HCT116 (cell line): ENCODE results near the gene KRTAP10-11. TPM values are rescaled to one million over a fixed set of nuclear protein-coding genes. Genes with fewer than 3 reads are reported as not detected.

Experiments
- ATAC-seq: fragments of 200-7000 bp; cut with Tn5 transposase; 2 replicates; pipeline ENCODE4 v1.9.1; 2020; ENCODE audit warnings: mild to moderate bottlenecking, moderate library complexity
- BruUV-seq: library from RNA; stranded (reverse); fragments of 400-500 nt; replicated peaks from 2 replicates; lab custom pipeline; 2021; lab: Mats Ljungman, UMichigan
- CTCF ChIA-PET: fragments of 300-600 bp; sonication (Branson Sonifier 250); formaldehyde crosslinking; loops from one replicate; lab custom pipeline; 2021; ENCODE audit warnings: antibody characterized with exemption; lab: Charles Lee
- POLR2A ChIA-PET: fragments of 300-600, 350-600 bp; sonication (Branson Sonifier 250); formaldehyde crosslinking; loops from one replicate; lab custom pipeline; 2021; ENCODE audit warnings: antibody characterized with exemption; lab: Charles Lee
- RAD21 ChIA-PET, 2 experiments: fragments of 300-600 bp; sonication (Branson Sonifier 250); formaldehyde crosslinking; loops; one replicate each; lab custom pipeline; 2023; ENCODE audit warnings: low total read pairs in 2 of 2; ENCODE audit not compliant: uncharacterized antibody in 2 of 2, unreplicated experiment in 2 of 2, low non-redundant PET in 1 of 2; lab: Charles Lee
- DNase-seq: peaks from one replicate; pipeline ENCODE4 v3.0.0-alpha.2; 2010; ENCODE audit warnings: low read depth, low spot score
- H2AFZ ChIP-seq: fragments of 200-600 bp; shearing (Covaris generic), sonication (generic); 2 replicates; pipeline ENCODE4 v1.6.1; 2017; ENCODE audit warnings: low read depth, mixed run types, mixed read lengths, antibody characterized with exemption, low read length; ENCODE audit not compliant: poor library complexity, severe bottlenecking
- H3K27ac ChIP-seq: 2 replicates; pipeline ENCODE4 v1.5.1; 2012; ENCODE audit warnings: low read depth, low read length
- H3K27me3 ChIP-seq: fragments of 200-600 bp; sonication (generic); 2 replicates; pipeline ENCODE4 v1.6.1; 2016; ENCODE audit warnings: mixed run types, low read length, mixed read lengths; ENCODE audit not compliant: insufficient read depth
- H3K36me3 ChIP-seq, 2 experiments: fragments of 200-500 bp in 1 of 2; fragments of 200-600 bp in 1 of 2; sonication (Bioruptor generic) in 1 of 2; sonication (generic) in 1 of 2; 2 replicates each; pipeline versions ENCODE4 v1.5.1 to v1.6.1; 2014 to 2016; ENCODE audit warnings: low read length in 2 of 2, inconsistent platforms in 1 of 2, mixed read lengths in 1 of 2, mixed run types in 1 of 2; ENCODE audit not compliant: insufficient read depth in 2 of 2, control insufficient read depth in 1 of 2
- H3K4me1 ChIP-seq, 2 experiments: fragments of 200-600 bp in 1 of 2; sonication (generic) in 1 of 2; 2 replicates each; pipeline versions ENCODE4 v1.5.1 to v1.6.1; 2012 to 2017; ENCODE audit warnings: low read length in 2 of 2, inconsistent platforms in 1 of 2, mild to moderate bottlenecking in 1 of 2, mixed read lengths in 1 of 2, mixed run types in 1 of 2, moderate library complexity in 1 of 2; ENCODE audit not compliant: insufficient read depth in 2 of 2, control insufficient read depth in 1 of 2
- H3K4me2 ChIP-seq: fragments of 200-600 bp; sonication (generic); 2 replicates; pipeline ENCODE4 v1.6.1; 2017; ENCODE audit warnings: mixed run types, low read length, mixed read lengths
- H3K4me3 ChIP-seq, 2 experiments: fragments of 200-600 bp in 1 of 2; sonication (generic) in 1 of 2; replicated peaks in 1 of 2; 2 replicates each; pipeline ENCODE4 v1.5.1; 2011 to 2016; ENCODE audit warnings: low read length in 2 of 2, control low read depth in 1 of 2, low read depth in 1 of 2, mild to moderate bottlenecking in 1 of 2, mixed read lengths in 1 of 2, mixed run types in 1 of 2
- H3K79me2 ChIP-seq: fragments of 200-600 bp; sonication (generic); 2 replicates; pipeline ENCODE4 v1.6.1; 2017; ENCODE audit warnings: mild to moderate bottlenecking, mixed run types, low read length, moderate library complexity, mixed read lengths; ENCODE audit not compliant: insufficient read depth
- H3K9ac ChIP-seq: fragments of 200-600 bp; sonication (generic); 2 replicates; pipeline ENCODE4 v1.6.1; 2016; ENCODE audit warnings: low read length, mixed read lengths
- H3K9me2 ChIP-seq: fragments of 200-600 bp; sonication (generic), shearing (Covaris generic); 2 replicates; pipeline ENCODE4 v1.6.1; 2017; ENCODE audit warnings: mixed run types, mild to moderate bottlenecking, moderate library complexity; ENCODE audit not compliant: insufficient read depth
- H3K9me3 ChIP-seq, 2 experiments: fragments of 200-500 bp in 1 of 2; fragments of 200-600 bp in 1 of 2; sonication (Bioruptor generic) in 1 of 2; sonication (generic) in 1 of 2; 2 replicates each; pipeline ENCODE4 v1.6.1; 2014 to 2017; ENCODE audit warnings: low read length in 2 of 2, mixed read lengths in 2 of 2, inconsistent platforms in 1 of 2, low read depth in 1 of 2, mild to moderate bottlenecking in 1 of 2, mixed run types in 1 of 2, moderate library complexity in 1 of 2; ENCODE audit not compliant: control insufficient read depth in 1 of 2, insufficient read depth in 1 of 2
- H4K20me1 ChIP-seq: fragments of 200-600 bp; sonication (generic), shearing (Covaris generic); 2 replicates; pipeline ENCODE4 v1.6.1; 2017; ENCODE audit warnings: mixed run types, mild to moderate bottlenecking, moderate library complexity; ENCODE audit not compliant: insufficient read depth
- ATF3 ChIP-seq: IDR thresholded peaks from 2 replicates; pipeline ENCODE4 v1.6.1; 2012
- CEBPB ChIP-seq: IDR thresholded peaks from 2 replicates; pipeline ENCODE4 v1.6.1; 2012; ENCODE audit warnings: low read depth
- JUND ChIP-seq: IDR thresholded peaks from 2 replicates; pipeline ENCODE4 v1.6.1; 2012
- POLR2A ChIP-seq: IDR thresholded peaks from 2 replicates; pipeline ENCODE4 v1.7.0; 2011; ENCODE audit warnings: borderline replicate concordance; ENCODE audit not compliant: insufficient read depth, insufficient read length; ENCODE audit errors: extremely low read depth
- POLR2AphosphoS5 ChIP-seq: IDR thresholded peaks from 2 replicates; pipeline ENCODE4 v1.6.1; 2011; ENCODE audit warnings: mild to moderate bottlenecking, low read depth, low read length, moderate library complexity
- SIN3A ChIP-seq: IDR thresholded peaks from 2 replicates; pipeline ENCODE4 v1.6.1; 2012; ENCODE audit warnings: low read depth
- ZFX ChIP-seq: fragments of 450-650 bp; IDR thresholded peaks from 2 replicates; pipeline ENCODE4 v1.6.1; 2017
- intact Hi-C: fragments of 100-400 bp; cut with micrococcal nuclease; formaldehyde crosslinking; loops from 2 replicates; pipeline ENCODE4 v1.10.0; 2022
- total RNA-seq: library from RNA; stranded (reverse); gene quantifications from one replicate; pipeline ENCODE4 v1.2.1, GENCODE V29; 2021; ENCODE audit not compliant: unreplicated experiment

KRTAP10-11 gene
- total RNA-seq, 1 experiment from 2014 or later = not detected

- H2AFZ ChIP-seq = no peak overlapping the region
These were observed 14.1 kb upstream of the KRTAP10-11 start for GRCh38 chr21:44632067-44632466.

GRCh38 chr21:44636209-44637017, 9.8 kb upstream of the KRTAP10-11 start:
- Histone ChIP-seq H4K20me1 (no peaks in the 10 kb centered on the region), H3K9ac (no peak overlapping the region), H3K9me3 (no peaks in the 10 kb centered on the region), H3K9me2 (no peaks in the 10 kb centered on the region), H3K27ac (no peak overlapping the region), H3K4me1 (no peaks in the 10 kb centered on the region), H3K4me3 (no peak overlapping the region), H2AFZ (no peak overlapping the region)
- ChIA-PET RAD21 (no interaction called here), CTCF (no interaction called here)
- intact Hi-C loops = no loop called here
- no peak for ATAC-seq
- no peak for TF ChIP-seq CEBPB
- no peak for TF ChIP-seq ATF3
- no peak for TF ChIP-seq POLR2A
- TF ChIP-seq SIN3A = no peak
- TF ChIP-seq ZFX = no peak
- TF ChIP-seq, all 23 proteins: peak for 0
- no peak overlapping the region for H3K4me2 ChIP-seq
- H3K36me3 ChIP-seq = no peaks in the 10 kb centered on the region
- BruUV-seq = no TSS peak
- no peaks in the 10 kb centered on the region for H3K79me2 ChIP-seq
- POLR2A ChIA-PET = no interaction called here
- peaks cover 6% of the 10 kb centered on the region; the same call in 1 of the 2 replicates for H3K27me3 ChIP-seq
- no peak for DNase-seq

More at GRCh38 chr21:44632067-44632466, 14.1 kb upstream of the KRTAP10-11 start:
- Histone ChIP-seq H3K36me3 (no peaks in the 10 kb centered on the region), H3K79me2 (no peaks in the 10 kb centered on the region), H3K4me3 (no peak overlapping the region), H4K20me1 (no peaks in the 10 kb centered on the region), H3K9me2 (no peaks in the 10 kb centered on the region), H3K4me2 (no peak overlapping the region), H3K27me3 (no peaks in the 10 kb centered on the region), H3K9ac (no peak overlapping the region), H3K4me1 (no peaks in the 10 kb centered on the region), H3K9me3 (peaks cover 0 to 3% of the 10 kb centered on the region in 2 experiments; a peak in 1 of 4 replicates)
- RAD21 ChIA-PET = no interaction called here
- CTCF ChIA-PET = no interaction called here
- intact Hi-C loops = no loop called here
- BruUV-seq = no TSS peak
- ATAC-seq (no peak), DNase-seq (no peak)
- TF ChIP-seq POLR2AphosphoS5 (no peak), JUND (no peak), SIN3A (no peak), CEBPB (no peak)
- TF ChIP-seq, all 23 proteins: peak for 0
- no peak overlapping the region for H3K27ac ChIP-seq
- POLR2A ChIA-PET = no interaction called here
